Effector CD8-positive, alpha-beta T cell (primary cell): Measurements from ENCODE around the gene CFAP47.
"Not testable (repeated sequence)": the region's sequence is repeated elsewhere in the genome, so short reads cannot be mapped to it uniquely, and the experiment has no call there.

Experiments
- DNase-seq: peaks from one replicate; lab custom pipeline; 2025; lab: John Stamatoyannopoulos, UW
- total RNA-seq, 4 experiments: gene quantifications; one replicate each; lab custom pipeline; 2026; lab: John Stamatoyannopoulos, UW

CFAP47 gene
- 0 reads per million in 4 experiments for total RNA-seq

- no peak for DNase-seq
Measured at GRCh38 chrX:35919536-35920309, at the start of gene CFAP47. Gene CFAP47 (plus strand): TSS chrX:35919734. CDS start chrX:35919800, 66 bp downstream.

- no peak for DNase-seq
Measured at GRCh38 chrX:35880601-35881000, 38.9 kb upstream of the CFAP47 start.

- no peak for DNase-seq
Measured at GRCh38 chrX:35886135-35886534, 33.4 kb upstream of the CFAP47 start.

- DNase-seq: no peak
Measured at GRCh38 chrX:35890699-35891098, 28.8 kb upstream of the CFAP47 start.

GRCh38 chrX:35986816-35987215, 67.3 kb downstream of the CFAP47 start:
- not testable (repeated sequence) for DNase-seq

- DNase-seq: no peak
Measured at GRCh38 chrX:36007207-36007606, 87.7 kb downstream of the CFAP47 start.

- no peak for DNase-seq
Measured at GRCh38 chrX:36019125-36019524, 99.6 kb downstream of the CFAP47 start.

- DNase-seq: no peak
Measured at GRCh38 chrX:36035550-36035949, 116.0 kb downstream of the CFAP47 start.

GRCh38 chrX:36062778-36063177, 143.2 kb downstream of the CFAP47 start:
- no peak for DNase-seq

- DNase-seq: no peak
Measured at GRCh38 chrX:36071061-36071460, 151.5 kb downstream of the CFAP47 start.

- not testable (repeated sequence) for DNase-seq
Measured at GRCh38 chrX:36075009-36075408, 155.5 kb downstream of the CFAP47 start.

- no peak for DNase-seq
Measured at GRCh38 chrX:36083256-36083655, 163.7 kb downstream of the CFAP47 start.

GRCh38 chrX:36087366-36087765, 167.8 kb downstream of the CFAP47 start:
- no peak for DNase-seq

- DNase-seq: not testable (repeated sequence)
Measured at GRCh38 chrX:36088939-36089338, 169.4 kb downstream of the CFAP47 start.

GRCh38 chrX:36102425-36102824, 182.9 kb downstream of the CFAP47 start:
- no peak for DNase-seq

- DNase-seq: no peak
Measured at GRCh38 chrX:36116222-36116621, 196.7 kb downstream of the CFAP47 start.

GRCh38 chrX:36159254-36159653, 239.7 kb downstream of the CFAP47 start:
- DNase-seq: no peak

GRCh38 chrX:36160081-36160480, 240.5 kb downstream of the CFAP47 start:
- no peak for DNase-seq

- no peak for DNase-seq
Measured at GRCh38 chrX:36198575-36198974, 279.0 kb downstream of the CFAP47 start.

GRCh38 chrX:36199928-36200327, 280.4 kb downstream of the CFAP47 start:
- no peak for DNase-seq

GRCh38 chrX:36214924-36215323, 295.4 kb downstream of the CFAP47 start:
- DNase-seq: no peak

- DNase-seq: no peak
Measured at GRCh38 chrX:36218801-36219200, 299.3 kb downstream of the CFAP47 start.

- not testable (repeated sequence) for DNase-seq
Measured at GRCh38 chrX:36234840-36235528, 315.4 kb downstream of the CFAP47 start.
